SU-DHL-6 (cell line): Measurements from ENCODE around the gene SHISA9.

Source experiments
- EZH2phosphoT487 ChIP-seq: fragments of 200-600 bp; sonication (generic), shearing (Covaris generic); conservative IDR thresholded peaks from 2 replicates; pipeline ENCODE4 v1.6.1; 2018; ENCODE audit warnings: mild to moderate bottlenecking, antibody characterized with exemption, low read length, moderate library complexity, mixed read lengths
- TF ChIP-seq, protein P1 (sequence below): fragments of 200-600 bp; sonication (generic); IDR thresholded peaks from one replicate; pipeline ENCODE4 v1.5.1; 2017; ENCODE audit warnings: antibody characterized with exemption, mild to moderate bottlenecking, low read length, moderate library complexity; ENCODE audit not compliant: insufficient read depth, poor library complexity, severe bottlenecking

DNA sequence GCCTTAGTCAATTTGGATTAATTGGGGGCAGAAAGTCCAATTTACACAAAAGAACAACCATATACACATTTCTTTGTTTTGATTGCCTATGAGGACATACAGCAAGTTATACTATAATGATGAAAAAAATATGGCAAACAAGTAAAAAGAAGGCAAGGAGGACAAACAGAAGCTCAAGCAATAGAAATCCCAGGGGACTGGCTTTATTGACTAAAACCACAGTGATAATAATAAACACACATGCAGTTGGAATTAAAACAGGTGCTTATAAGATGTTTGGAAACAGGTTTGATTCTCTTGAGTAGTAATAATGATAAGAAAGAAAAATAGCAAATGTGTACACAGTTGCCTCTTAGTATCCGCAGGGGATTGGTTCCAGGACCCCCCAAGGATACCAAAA, 176.4 kb downstream of the SHISA9 start:
- TF ChIP-seq, protein P1, sequence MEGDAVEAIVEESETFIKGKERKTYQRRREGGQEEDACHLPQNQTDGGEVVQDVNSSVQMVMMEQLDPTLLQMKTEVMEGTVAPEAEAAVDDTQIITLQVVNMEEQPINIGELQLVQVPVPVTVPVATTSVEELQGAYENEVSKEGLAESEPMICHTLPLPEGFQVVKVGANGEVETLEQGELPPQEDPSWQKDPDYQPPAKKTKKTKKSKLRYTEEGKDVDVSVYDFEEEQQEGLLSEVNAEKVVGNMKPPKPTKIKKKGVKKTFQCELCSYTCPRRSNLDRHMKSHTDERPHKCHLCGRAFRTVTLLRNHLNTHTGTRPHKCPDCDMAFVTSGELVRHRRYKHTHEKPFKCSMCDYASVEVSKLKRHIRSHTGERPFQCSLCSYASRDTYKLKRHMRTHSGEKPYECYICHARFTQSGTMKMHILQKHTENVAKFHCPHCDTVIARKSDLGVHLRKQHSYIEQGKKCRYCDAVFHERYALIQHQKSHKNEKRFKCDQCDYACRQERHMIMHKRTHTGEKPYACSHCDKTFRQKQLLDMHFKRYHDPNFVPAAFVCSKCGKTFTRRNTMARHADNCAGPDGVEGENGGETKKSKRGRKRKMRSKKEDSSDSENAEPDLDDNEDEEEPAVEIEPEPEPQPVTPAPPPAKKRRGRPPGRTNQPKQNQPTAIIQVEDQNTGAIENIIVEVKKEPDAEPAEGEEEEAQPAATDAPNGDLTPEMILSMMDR, result no peak
- TF ChIP-seq EZH2phosphoT487, result no peak
